NAMALWA (cell line): Measurements from ENCODE around the gene IQCM.

Experiments used
- DNase-seq: peaks from one replicate; pipeline ENCODE4 v3.0.0-alpha.2; 2015; ENCODE audit warnings: low spot score

IQCM gene, protein sequence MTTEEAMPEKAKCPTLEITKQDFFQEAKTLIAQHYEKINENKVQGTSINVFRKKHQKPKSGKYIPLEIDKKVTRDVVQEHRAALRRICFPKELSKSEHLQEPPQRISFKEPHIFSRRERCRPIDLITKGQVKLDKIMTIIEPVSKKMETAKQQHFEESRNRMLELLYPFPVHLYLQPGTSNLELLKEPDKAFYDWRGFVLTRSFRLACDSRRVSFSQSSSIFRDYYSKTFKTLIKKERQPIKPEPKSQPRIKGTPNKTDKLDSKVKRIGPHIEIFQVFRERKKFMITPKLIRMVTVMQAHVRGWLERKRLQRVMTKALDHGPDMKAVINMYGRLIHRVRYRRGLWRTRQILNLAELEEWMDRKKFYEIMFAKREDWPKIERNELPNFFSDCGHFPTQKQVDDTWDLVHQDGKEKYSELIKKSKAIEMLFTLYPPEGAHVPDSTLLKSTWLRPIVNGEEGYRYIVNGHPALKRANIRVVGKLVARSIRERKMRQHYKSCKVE

DNA sequence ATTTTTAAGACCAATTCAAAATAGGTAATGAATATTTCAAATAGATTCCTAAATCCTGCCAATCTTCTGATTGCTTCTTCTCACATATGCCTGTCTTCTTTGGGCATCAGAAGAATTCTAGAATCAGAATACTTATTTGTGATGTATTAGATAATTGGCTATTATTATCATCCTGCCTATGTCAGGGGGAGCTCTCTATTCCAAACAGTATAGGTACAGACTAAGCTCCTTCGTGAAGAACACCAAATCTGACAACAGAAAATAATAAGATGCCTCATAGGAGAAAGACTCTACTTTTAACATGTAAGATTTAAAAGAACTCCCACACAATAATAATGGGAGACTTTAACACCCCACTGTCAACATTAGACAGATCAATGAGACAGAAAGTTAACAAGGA, at the start of gene IQCM:
Gene IQCM (minus strand): TSS at position 101 of the 400 bp plus-strand sequence. CDS start 73,152 bp downstream, outside the sequence.
- DNase-seq = no peak

DNA sequence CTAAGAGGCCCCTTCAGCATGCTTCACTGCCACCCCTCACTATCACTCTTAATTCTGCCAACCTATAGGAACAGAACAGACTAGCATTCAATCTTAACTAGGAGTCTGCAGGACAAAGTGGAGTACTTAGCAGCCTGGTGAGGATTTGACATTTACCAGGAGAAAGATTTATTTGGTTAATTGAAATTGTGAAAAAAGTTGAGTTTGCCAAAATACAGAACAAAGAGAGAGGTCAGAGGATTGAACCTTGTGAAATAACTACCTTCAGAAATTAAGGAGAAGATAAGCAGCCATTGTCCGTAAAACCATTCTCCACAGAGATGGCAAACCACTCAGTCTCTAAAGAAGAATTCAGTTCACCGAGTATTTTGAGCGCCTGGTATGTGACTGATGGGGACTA, 41.8 kb upstream of the IQCM start:
- no peak for DNase-seq

- no peak for DNase-seq
Measured at GRCh38 chr4:149845743-149846142, 30.1 kb upstream of the IQCM start.

DNA sequence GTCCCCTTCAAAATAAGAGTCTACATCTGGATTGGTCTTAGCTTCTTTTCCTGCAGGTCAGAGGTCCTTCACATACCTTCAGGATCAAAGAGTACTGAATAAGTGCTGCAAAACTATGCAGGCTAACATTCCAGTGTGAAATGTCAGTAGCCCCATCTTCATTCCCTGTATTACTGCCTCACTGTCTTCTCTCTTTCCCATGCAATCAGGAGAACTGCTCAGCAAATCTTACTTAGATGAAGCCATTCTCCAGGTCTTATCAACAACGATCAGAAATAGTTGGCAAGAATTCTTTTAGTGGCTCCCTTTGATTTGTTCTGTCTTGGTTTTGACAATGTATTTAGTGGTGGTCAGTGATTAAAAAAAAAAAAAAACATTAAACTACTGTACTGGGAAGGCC, 26.0 kb upstream of the IQCM start:
- no peak for DNase-seq

GRCh38 chr4:149838036-149838435, 22.4 kb upstream of the IQCM start:
- DNase-seq = no peak

- DNase-seq = no peak
Measured at GRCh38 chr4:149836546-149836945, 20.9 kb upstream of the IQCM start.

DNA sequence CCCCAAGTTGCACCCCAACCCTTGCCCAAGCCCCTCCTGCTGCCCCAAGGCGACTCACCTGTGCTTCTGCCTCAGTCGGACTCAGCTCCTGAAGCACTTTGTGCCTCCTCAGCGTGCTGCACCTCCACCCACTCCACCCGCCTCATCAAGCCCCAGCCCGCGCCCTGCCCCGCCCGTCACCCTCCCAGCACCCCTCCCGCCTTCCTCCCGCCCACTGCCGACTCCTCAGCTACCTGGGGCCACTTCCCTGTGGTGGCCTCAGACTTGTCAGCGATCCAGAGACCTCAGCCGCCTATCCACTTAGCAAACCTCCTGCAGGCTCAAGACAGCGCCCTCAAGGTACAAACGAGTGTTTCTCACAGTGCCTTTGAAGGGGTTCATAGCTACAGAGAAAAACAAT, 19.6 kb upstream of the IQCM start:
- DNase-seq = no peak

- DNase-seq = no peak
Measured at GRCh38 chr4:149831656-149832208, 16.1 kb upstream of the IQCM start.

- no peak for DNase-seq
Measured at GRCh38 chr4:149830823-149831222, 15.2 kb upstream of the IQCM start.

- DNase-seq = no peak
Measured at GRCh38 chr4:149825336-149825735, 9.7 kb upstream of the IQCM start.

DNA sequence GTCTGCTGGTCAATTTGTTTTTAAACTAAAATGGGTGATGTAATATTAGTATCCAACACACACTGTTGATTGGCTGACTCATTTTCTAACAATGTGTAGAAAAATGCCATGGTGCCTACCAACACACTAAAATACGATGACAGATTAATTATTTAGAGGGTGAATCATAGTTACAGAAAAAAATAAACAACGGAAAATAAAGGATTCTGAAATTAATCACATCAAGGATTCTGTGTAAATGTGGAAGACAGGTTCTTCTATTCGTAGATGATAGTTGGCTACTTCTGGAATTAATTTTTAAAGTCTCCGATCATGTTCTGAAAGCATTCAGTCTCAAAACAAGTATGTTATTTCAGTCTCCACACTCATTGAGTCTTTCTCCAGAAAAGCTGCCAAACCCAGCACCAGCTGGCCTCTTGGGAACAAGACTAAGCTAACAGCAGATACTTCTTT, 8.2 kb upstream of the IQCM start:
- no peak for DNase-seq

- no peak for DNase-seq
Measured at GRCh38 chr4:149801416-149801815, 14.2 kb downstream of the IQCM start.

GRCh38 chr4:149799546-149799945, 16.1 kb downstream of the IQCM start:
- no peak for DNase-seq

DNA sequence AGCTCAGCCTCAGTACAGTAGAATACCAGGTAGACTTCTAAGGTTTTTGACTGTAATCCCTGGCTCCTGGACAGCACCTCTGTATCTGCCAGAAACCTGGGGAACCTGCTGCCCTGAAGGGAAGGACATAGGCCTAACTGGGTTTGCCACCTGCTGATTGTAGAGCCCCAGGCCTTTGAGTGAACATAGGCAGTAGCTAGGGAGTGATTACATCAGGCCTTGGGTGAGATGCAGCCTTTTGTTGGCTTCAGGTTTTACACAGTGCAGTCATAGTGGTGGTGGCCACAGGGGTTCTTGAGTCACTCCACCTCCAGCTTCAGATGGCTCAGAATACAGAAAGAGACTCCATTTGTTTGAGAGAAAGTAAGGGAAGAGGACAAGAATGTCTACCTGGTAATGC, 19.3 kb downstream of the IQCM start:
- no peak for DNase-seq

GRCh38 chr4:149795256-149795655, 20.4 kb downstream of the IQCM start:
- DNase-seq = no peak

DNA sequence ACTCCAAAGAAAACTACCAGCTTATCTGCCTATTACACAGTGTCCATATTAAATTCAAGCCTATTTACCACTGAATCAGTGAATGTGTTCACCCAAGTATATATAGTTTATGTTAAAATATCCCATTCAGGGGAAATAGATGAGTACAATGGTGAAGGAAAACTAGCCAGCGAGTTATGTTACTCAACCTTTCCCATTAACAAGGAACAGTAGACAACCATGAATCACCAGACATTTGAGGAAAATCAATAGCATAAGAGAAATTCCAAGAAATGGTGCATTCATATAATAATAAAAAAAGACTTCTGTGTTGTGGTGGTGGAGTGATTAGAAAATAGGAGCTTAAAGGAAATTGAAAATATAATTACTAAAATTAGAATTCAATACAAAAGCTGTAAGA, 21.3 kb downstream of the IQCM start:
- DNase-seq = no peak

GRCh38 chr4:149793459-149793858, 22.2 kb downstream of the IQCM start:
- no peak for DNase-seq

- DNase-seq = no peak
Measured at GRCh38 chr4:149791851-149792250, 23.8 kb downstream of the IQCM start.

DNA sequence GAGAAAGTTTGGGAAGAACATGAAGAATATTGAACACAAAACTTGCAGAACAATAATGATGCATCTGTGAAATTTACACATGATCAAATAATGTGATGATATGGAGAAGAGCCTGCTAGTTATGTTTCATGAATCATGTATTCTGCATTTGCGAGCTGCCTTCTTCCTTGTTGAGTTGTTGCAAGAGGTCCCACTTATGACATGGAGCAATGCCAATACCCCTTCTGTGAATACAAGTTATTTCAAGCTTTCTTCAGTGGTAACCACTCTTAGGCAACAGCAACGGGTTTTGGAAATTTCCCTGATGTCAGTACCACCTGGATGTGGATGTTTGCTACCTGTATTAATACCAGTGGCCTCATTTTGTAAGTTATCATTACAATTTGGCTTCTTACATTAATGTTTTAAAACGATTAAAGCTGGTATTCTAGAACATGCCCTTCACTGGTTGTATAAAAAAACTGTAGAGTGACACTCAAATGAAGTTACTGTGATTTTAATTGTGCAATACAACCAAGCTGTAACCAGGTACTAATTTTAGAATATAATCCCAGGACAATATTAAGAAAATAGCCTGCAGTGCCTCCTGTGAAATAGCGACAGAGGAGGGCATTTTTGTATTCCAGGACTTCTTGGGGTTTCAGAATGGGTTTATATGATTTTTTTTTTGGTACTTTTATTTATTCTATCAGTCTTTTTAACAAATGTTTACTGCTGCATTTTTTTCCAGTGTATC, 25.3 kb downstream of the IQCM start:
- no peak for DNase-seq

DNA sequence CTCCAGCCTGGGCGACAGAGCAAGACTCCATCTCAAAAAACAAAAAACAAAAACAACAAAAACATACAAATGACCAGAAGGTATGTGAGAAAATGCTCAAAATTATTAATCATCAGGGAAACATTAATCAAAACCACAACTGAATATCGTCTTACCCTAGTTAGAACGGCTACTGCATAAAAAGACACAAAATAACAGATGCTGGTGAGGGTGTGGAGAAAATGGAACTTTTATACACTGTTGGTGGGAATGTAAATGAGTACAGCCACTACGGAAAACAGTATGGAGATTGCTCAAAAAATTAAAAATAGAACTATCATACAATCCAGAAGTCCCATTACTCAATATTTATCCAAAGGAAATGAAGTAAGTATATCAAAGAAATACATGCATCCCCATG, 27.3 kb downstream of the IQCM start:
- DNase-seq = no peak

GRCh38 chr4:149785696-149786431, 29.8 kb downstream of the IQCM start:
- no peak for DNase-seq

DNA sequence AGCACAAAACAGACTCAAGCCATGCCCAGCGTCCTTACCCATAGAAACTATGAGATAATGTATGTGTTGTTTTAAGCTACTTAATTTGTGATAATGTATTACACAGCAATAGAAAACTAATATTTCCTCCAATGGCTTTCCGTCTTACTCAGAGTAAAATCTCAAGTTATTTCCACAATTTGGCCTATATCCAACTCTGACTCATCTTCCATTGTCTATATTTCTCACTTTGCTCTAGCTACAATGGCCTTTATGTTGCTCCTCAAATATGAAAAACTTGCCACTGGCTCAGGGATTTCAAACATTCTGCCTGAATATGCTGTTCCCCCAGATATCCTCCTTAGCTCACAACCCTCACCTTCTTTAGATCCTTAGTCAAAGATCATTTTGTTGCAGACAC, 31.6 kb downstream of the IQCM start:
- DNase-seq = no peak
